Head of caudate nucleus (tissue), 42 donors: ENCODE data around the gene WDR37.
A peak's percentile ranks its signal among the peaks of the same experiment; 100 is the strongest.

ENCODE experiments used
- DNase-seq, 42 donors: peaks; one replicate each; pipeline versions ENCODE4 v3.0.0 to v3.0.0-alpha.2; 2020 to 2021; ENCODE audit warnings: mixed read lengths in 7 of 42
- intact Hi-C: fragments of 100-400 bp; cut with DNase I; formaldehyde crosslinking; loops from one replicate; pipeline ENCODE4 v1.15.0; 2022

Gene WDR37

DNA sequence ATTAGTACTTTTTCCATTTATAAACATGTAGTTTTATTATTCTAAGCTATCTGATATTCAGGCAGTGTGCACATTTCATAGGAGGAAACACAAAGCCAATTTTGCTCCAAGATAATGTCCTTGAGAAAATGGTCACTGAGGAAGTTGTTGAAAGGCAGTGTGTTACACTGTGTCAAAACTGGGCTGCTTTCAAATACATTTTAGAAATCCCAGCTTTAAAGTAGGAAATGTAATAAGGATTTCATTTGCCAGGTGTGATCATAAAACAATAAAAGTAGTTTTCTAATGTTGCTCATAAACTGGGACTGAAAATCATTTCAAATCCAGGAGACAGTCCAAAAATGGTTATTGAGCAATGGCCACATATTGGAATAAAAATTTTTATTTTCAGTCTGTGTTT, 80.1 kb downstream of the WDR37 start:
- intact Hi-C loops, result no loop called here
- DNase-seq, result no peak

DNA sequence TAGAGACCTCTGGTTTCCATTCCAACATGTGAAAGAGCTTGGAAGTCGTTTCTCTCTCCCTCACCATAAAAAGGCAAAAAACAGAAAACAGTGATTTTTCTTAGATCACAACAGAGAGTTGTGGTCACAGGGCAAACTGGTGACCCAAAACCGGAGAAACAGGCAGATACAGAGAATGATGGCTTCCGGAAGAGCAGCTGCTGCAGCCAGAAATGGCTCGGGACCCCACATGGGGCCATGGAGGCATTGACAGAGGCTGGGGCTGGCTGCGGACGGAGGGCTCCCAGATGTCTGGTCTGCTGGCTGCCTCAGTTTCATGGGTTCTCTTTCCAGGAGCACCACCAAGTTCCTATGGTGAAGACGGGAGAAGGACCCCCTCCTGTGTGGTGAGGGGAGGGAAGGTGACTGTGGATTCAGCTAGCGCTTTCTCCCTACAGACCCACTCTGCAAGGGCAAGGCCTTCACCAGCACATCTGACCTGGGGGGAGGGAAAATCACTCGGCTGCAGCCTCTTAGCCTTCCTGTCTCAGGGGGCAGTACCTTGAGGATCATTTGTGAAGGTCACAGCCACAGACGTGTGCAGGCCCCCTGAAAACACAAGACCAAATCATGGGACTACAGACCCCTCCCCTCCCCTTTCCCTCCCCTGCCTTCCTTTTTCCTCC, 81.4 kb downstream of the WDR37 start:
- intact Hi-C loops, result no loop called here
- DNase-seq, result peak in 1 of 42 donors; percentile 33

DNA sequence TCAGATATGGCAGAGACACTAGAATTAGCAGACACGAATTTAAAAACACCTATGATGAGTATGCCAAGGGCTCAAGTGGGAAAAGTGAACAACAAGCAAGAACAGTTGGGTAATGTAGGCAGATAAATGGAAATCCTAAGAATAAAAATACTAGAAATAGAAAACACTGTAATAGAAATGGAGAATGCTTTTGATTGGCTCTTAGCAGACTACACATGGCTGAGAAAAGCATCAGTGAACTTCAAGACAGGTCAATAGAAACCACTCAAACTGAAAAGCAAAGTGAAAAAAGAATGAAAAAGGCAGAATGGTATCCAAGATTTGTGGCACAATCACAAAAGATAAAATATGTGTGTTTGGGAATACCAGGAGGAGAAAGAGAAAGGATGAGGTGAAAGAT, 82.3 kb downstream of the WDR37 start:
- intact Hi-C loops, result no loop called here

DNA sequence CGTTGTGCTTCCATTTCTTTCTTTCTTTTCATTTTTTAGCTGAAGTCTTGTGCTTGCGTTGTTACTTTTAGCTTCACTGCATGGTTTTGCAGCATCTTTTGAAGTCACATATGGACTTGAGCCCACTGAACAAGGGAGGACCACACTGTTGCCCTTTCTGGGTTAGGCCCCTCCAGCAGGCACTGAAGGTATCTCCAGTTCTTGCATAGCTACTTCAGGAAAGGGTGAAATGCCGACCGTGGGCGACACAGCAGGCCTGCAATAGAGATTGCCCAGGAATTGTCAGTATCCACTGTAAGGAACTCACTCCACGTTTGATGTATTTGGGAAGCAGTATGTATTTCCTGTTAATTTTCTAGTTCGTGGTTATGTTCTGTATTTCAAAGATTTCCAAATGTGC, 85.1 kb downstream of the WDR37 start:
- peak in 1 of 42 donors; percentile 30 for DNase-seq
- intact Hi-C loops, result no loop called here

More for the DNA sequence above, 82.3 kb downstream of the WDR37 start:
- no peak for DNase-seq

DNA sequence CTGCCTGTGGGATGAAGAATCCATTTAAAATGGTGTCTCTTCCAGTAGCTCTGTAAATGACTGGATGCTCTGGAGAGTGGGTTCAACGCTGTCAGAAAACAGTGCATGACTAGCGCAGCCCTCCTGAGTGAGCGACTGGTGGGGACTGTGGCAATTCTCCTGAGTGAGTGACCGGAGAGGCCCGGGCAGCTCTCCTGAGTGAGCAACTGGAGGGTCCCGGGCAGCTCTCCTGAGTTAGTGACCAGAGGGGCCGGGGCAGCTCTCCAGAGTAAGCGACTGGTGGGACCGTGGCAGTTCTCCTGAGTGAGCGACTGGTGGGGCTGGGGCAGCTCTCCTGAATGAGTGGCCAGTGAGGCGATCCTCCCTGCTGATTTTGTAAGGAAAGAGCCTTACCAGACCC, 85.5 kb downstream of the WDR37 start:
- intact Hi-C loops, result no loop called here
- DNase-seq, result peak in 1 of 42 donors; percentile 41

DNA sequence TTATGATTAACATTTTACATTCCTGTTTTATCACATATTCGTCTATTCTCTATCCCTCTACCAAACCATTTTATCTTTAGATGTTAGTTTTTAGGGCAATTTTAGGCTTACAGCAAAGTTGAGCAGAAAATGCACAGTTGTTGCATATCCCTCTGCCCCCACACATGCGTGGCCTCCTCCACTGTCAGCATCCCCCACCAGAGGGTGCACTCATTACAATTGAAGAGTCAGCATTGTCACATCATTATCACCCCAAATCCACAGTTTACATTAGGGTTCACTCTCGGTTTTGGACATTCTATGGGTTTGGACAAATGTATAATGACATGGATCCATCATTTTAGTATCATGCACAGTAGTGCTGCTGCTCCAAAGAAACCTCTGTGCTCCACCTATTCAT, 86.4 kb downstream of the WDR37 start:
- intact Hi-C loops, result no loop called here
- peak in 37 of 42 donors; percentile 21 to 83 (median 55) for DNase-seq

DNA sequence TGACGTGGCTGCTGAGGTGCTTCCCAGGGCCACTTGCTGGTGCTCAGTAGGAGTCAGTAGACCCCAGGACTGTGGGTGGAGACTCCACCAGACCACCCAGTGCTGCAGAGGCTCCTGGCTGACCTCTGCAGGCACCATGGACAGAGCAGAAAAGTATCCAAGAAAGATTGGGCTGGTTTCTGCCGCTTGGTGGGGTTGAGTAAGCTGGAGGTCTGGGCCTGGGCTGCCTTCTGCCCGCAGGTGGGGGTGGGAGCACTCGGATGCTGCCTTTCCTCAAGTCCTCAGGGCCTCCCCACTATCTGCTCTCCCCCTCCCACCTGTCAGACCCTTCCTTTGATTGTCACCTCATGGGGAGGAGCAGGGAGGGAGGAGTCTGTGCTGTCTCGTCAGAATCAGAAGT, 91.6 kb downstream of the WDR37 start:
- intact Hi-C loops, result no loop called here
- no peak for DNase-seq

DNA sequence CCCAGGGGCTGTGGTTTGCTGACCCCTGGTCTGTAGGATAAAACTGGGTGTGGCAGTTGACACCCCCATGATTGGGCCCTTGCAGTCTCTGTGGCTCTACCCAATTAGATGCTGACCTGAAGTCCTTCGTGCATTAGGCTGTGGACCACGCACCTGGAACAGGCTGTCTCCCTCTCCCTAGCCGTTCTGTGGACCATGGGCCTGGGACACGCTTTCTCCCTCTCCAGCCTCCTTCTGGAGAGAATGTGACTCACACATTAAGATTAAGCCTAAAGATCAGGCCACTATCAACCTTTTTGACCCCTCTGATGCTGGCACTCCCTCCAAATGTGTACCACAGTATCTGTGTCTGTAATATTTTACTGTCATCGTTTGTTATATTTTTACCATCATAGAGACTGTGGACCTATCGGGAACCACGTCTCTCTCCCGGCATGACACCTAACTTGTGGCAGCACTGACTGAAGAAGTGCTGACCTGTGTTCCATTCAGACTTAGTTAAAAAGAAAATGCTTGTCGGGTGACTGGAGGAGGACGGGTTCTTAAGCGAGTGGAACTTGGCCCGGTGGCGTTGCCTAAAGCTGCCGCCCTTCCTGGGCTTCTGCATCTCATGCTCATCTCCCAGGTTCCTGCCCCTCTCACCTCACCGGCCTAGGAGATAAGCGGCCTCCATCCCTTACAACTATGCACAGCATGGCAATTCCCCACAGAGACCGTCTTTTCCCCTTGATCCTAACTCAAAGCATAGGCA, 92.8 kb downstream of the WDR37 start:
- peak in 7 of 42 donors; percentile 1 to 27 (median 6) for DNase-seq
- intact Hi-C loops, result no loop called here

DNA sequence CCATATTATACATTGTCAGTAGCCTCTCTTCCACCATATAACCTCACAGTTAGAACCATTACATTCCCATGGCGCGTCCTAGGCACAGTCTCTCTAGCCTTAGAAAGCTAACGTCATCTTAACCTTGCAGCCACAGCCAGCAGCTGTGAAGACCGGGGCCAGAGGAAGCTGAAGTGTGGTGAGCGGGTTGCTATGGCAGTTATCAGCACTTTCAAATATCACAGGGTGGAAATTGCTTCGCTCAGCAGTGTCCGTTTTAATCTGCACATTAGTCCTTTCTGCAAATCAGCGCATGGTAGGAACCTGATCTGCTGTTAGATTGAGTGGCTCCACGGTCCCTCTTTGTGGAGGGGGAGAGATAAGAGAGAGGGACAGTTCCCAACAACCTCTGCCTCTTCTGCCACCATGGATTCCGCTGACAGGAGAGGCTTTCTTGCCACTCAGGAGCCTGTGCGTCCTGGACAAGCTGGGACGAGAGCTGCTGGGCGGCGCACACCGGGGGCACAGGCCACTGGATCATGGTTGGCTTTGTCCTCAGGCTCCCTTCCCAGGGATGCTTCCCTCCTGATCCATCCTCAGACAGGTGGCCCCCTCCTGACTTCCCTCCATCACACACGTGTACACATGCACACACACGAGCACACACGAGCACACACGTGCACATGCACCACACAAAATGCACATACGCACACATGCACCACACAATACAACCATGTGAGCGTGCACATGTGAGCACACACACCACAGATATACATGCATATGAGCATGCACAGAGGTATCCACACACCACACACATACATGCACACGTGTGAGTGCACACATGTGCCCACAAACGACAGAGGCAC, 93.8 kb downstream of the WDR37 start:
- DNase-seq, result peak in 8 of 42 donors; percentile 2 to 28 (median 8)

DNA sequence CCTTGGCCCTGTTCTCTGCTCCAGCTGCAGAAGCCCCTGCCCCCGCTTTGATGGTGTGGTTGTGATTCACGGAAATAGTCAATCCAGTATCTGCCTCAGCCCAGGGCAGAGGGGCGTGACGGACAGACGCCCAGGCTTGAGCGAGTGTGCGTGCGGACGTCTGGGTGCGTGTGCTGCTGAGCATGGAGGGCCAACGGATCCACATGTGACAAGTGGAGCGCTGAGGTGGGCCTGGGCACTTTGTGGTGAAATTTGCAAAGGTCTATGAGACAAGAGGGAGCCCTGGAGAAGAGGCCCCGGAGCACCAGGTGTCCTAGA, 94.4 kb downstream of the WDR37 start:
- intact Hi-C loops, result no loop called here
- DNase-seq, result peak in 4 of 42 donors; percentile 2 to 6 (median 4)

More for the DNA sequence above, 93.8 kb downstream of the WDR37 start:
- intact Hi-C loops, result no loop called here

DNA sequence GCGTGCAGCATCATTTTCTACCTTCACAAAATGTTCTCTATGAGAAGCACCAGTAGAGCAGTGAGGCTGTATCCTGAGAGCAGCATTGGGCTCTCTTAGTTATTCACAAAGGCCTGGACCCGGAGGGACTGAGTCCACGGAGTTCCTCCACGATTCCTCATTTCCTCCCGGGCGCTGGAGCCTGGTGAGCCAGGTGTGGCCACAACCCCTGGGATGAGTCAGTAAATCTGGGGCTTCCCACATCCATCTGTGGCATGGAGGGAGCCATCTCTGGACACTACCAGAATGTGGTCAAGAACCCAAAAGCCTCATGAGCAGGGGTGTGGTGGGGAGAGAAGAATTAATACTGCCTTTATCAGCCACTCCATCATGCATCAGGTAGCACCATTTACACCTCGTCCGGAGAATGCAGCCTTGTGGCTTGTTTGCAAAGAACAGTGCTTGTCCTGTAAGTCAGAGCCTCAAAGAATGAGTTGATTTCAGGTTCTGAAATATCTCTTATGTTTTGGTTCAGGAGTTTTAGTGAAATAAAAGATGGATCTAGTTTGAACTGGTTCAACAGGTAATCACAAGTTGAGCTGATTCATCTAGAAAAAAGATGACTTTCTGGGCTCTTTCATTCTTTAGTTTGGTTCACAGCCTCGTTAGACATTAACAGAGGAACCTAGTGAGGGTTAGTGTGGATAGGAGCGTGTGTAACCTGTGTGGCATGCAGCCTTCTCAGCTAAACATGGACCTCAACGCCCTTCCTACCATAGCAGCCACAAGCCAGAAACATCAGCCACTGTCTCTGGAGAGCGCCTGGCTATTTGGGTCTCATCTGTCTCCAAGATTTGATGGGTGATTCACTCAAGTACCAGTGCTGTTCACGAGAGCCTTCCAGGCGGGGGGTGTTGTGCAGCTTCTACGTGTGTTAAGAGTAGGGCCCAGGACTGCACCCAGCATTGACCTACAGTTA, 95.2 kb downstream of the WDR37 start:
- peak in 6 of 42 donors; percentile 5 to 36 (median 15) for DNase-seq
- intact Hi-C loops, result no loop called here

DNA sequence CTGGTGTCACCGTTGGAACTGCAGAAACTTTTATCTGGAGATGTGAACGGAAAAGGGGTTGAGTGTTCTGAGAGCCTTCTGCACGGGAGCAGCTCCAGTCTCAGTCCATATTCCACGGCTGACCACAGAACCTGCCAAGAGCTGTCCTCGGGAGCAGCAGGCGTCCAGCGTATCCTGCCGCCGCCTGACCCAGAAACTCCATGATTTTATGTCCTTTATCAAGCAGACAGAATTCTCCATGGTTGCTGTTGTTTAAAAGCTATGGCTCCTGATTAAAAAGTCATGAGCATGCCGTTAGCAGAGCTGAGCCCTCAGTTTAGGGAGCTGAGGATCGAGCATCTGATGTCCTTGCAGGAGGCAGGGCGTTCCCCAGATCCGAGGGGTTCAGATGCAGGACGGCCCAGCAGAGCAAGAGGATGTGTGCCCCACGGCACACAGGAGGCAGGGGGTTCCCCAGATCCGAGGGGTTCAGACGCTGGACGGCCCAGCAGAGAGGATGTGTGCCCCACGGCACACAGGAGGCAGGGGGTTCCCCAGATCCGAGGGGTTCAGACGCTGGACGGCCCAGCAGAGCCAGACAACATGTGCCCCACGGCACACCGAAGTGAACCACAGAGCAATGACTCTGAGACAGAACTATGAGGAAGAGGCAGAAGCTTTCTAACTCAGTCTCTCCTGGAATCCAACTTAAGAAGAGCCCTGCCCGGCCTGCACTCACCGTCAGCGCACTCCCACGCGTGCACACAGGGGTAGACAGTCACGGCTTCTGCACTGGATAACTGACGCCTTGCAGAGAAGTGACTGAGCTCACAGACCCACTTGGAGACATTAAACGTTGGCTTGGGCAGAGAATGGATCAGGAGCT, 96.4 kb downstream of the WDR37 start:
- peak in 9 of 42 donors; percentile 2 to 20 (median 6) for DNase-seq
- intact Hi-C loops, result no loop called here

DNA sequence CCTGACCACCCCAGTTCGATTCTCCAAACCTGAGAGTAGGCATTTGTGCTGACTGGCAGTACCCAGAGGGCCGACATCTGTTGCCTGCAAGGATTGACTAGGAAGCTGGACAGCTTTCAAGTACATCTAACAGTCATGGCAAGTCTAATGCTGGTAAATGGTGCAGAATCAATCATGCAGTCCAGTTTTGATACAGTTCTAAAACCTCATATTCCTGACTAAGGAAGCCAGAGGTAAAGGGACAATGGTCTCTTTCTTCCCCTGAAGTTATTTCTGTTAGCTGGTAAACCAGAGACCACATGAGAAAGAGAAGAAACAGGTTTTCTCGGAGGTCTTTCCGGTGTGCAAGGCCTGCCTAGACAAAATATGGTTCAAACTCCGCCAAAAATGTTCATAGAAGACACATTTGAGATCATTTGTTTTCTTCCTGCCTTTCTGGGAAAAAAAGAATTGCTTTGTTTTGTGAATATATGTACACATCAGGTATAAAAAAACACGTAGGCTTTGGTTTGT, 97.1 kb downstream of the WDR37 start:
- DNase-seq, result peak in 1 of 42 donors; percentile 11
- intact Hi-C loops, result no loop called here

DNA sequence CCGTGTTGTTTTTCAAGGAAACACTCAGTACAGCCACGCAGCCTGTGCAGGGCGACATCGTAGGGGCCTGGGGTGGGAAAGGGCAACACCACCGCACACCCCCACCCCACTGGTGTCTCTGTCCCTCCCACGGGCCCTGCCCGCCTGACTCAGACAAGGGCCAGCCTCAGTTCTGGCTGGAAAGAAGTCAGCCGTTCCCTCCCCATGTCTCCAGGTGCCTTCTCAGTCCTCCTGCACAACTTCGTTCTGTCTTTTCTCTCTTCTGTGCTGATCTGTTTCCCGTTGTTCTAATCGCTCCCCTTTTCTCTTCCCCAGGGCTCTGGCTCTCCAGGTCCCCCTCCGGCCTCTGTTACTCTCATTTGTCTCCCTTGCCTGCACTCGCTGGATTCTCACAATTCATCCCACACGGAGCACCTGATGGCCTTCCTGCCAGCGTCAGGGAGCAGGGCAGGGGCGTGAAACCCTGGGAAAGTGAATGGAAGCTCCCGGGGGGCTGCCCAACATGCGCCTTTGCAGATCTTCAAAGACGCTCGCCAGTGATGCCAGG, 97.7 kb downstream of the WDR37 start:
- intact Hi-C loops, result no loop called here
- DNase-seq, result peak in 11 of 42 donors; percentile 1 to 37 (median 9)

DNA sequence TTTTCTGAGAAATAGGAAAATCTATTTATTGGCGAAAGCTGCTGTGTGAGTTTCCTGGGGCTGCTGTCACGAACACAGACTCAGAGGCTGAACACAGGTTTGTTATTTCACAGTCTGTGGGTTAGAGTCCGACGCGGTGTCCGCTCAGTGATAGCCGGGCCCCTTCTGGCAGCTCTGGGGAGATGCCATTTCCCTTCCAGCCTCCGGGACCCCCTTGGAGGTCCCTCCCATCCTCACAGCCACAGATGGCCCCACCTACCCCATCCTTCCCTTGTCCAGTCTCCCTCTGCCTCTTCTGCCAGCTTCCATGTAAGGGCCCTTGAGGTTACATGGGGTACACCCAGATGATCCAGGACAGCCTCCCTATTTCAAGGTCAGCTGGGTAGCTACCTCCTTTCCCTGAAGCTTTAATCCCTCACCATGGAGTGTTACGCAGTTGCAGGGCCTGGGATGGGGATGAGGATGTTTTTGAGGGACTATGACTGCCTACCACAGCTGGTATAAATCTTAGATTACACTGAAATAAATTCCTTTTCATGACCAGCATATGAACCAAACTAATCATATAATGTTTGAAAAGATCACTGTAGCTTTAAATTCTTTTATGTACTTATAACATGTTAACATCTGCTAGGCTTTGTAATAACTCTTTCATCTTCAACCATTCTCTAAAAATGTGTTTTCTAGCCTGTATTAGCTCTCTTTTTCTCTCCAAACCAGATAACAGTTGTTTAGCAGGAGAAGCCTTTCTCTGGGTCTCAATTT, 98.5 kb downstream of the WDR37 start:
- DNase-seq, result peak in 9 of 42 donors; percentile 2 to 25 (median 5)
- intact Hi-C loops, result no loop called here

DNA sequence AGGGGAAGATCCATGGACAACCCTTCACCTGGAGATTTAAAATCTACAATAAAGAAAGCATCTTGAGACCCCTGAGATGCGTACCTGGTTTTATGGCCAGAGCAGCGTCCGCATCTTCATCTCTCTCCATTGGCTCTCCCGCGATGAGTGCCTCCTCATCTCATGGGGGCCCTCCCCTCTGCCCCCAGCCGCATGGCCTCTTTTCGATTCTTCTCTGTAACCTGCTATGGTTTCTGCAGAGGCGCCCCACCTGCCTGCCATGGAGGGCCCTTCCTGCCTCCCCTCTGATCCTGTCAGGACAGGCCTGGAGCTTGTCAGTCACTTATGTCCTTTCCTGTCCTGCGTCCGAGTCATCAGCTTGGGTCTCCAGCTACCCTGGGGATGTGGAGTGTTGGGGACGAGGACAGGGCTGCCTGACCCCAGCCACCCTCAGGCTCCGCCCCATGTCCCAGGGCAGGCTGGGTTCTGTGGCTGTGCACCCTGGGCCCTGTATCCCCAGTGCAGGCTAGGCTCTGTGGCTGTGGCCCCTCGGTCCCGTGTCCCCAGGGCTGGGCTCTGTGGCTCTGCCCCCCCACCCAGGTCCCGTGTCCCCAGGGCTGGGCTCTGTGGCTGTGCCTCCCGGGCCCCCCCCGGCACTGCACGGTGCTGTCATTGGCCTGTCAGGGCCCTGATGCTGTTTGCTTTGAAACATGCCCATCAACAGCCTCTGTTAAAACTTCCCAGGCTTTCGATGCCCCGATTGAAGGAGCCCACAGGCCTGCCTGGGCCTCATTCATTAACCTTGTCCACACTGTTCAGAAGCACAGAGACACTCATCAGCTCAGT, 99.8 kb downstream of the WDR37 start:
- intact Hi-C loops, result no loop called here
- peak in 13 of 42 donors; percentile 0 to 39 (median 11) for DNase-seq
